ENCODE results near the gene IL27RA. TPM values are rescaled to one million over a fixed set of nuclear protein-coding genes. Genes with fewer than 3 reads are reported as not detected.
"Not testable (repeated sequence)": the region's sequence is repeated elsewhere in the genome, so short reads cannot be mapped to it uniquely, and the experiment has no call there.

IL27RA gene
- total and polyA plus RNA-seq, 2 donors (not counting 1 experiment from before 2014, with no cell fraction given): 36.2 to 38.6 TPM

DNA sequence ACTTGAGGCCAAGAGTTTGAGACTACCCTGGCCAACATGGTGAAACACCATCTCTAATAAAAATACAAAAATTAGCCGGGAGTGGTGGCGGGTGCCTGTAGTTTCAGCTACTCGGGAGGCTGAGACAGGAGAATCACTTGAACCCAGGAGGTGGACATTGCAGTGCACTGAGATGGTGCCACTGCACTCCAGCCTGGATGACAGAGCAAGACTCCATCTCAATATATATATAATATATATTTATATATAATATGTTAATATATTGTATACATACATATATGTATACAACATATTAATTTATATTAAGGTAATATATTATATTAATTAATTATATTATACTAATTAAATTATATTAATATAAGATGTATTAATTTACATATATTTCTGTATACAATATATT is 11.8 kb upstream of the IL27RA start:
- Mint-ChIP-seq H3K4me1 (peaks cover 27% of the 10 kb centered on the region), H3K27ac (peak overlapping the region; percentile 26)
- ChIA-PET POLR2A (interaction anchor here (0.6 to 1.7 kb wide), 6 partner anchors 12 to 233 kb away, joined by 3 to 17 read pairs (median 5); partner anchors contain the start of genes ASF1B, IL27RA and RFX1), CTCF (interaction anchor here (0.6 to 2.9 kb wide), 7 partner anchors 9 to 1105 kb away, joined by 3 to 30 read pairs (median 7); partner anchors contain the start of genes IL27RA and RLN3)
- H3K4me1 ChIP-seq (ENCODE audit: control insufficient read depth in 2 of 2, insufficient read depth in 2 of 2, low read length in 2 of 2): peaks cover 24 to 54% of the 10 kb centered on the region in 2 donors
- not testable (repeated sequence) for ATAC-seq (ENCODE audit: low read depth); H3K4me2 ChIP-seq (replicated peaks; ENCODE audit: low read depth, low read length, poor library complexity, severe bottlenecking); H3K36me3 ChIP-seq (replicated peaks in 1 of 2; ENCODE audit: control extremely low read depth in 1 of 2, control insufficient read depth in 1 of 2, extremely low read depth in 1 of 2, insufficient read depth in 2 of 2, low read length in 1 of 2); H3K79me2 ChIP-seq (ENCODE audit: control insufficient read depth, insufficient read depth, low read length); H3K4me3 Mint-ChIP-seq; H3K27me3 Mint-ChIP-seq; H2AFZ ChIP-seq (ENCODE audit: insufficient read depth, low read depth, low read length, poor library complexity, severe bottlenecking); H3K27me3 ChIP-seq (replicated peaks in 1 of 4; ENCODE audit: control extremely low read depth in 1 of 4, control insufficient read depth in 3 of 4, insufficient read depth in 4 of 4, low read length in 3 of 4); H3K9ac ChIP-seq (ENCODE audit: low read length); H3K9me3 ChIP-seq (ENCODE audit: control extremely low read depth in 1 of 3, control insufficient read depth in 2 of 3, insufficient read depth in 1 of 3, low read length in 2 of 3); H3K27ac ChIP-seq (ENCODE audit: low read length in 2 of 2); DNase-seq; H3K9me3 Mint-ChIP-seq (ENCODE audit: insufficient read depth); H4K20me1 ChIP-seq (ENCODE audit: control insufficient read depth, insufficient read depth, low read length, poor library complexity, severe bottlenecking); H3K4me3 ChIP-seq (ENCODE audit: control extremely low read depth in 1 of 5, extremely low read depth in 1 of 5, insufficient read depth in 1 of 5, low read depth in 2 of 5, low read length in 4 of 5)
- 80% methylated on average over 2 of the region's 3 CpGs for WGBS (ENCODE audit: insufficient coverage)
- intact Hi-C loops (cut with micrococcal nuclease): loop anchor here (1.0 kb wide), 2 partner anchors 13 to 14 kb away; no protein-coding TSS in a partner anchor

- TF ChIP-seq, protein P1, sequence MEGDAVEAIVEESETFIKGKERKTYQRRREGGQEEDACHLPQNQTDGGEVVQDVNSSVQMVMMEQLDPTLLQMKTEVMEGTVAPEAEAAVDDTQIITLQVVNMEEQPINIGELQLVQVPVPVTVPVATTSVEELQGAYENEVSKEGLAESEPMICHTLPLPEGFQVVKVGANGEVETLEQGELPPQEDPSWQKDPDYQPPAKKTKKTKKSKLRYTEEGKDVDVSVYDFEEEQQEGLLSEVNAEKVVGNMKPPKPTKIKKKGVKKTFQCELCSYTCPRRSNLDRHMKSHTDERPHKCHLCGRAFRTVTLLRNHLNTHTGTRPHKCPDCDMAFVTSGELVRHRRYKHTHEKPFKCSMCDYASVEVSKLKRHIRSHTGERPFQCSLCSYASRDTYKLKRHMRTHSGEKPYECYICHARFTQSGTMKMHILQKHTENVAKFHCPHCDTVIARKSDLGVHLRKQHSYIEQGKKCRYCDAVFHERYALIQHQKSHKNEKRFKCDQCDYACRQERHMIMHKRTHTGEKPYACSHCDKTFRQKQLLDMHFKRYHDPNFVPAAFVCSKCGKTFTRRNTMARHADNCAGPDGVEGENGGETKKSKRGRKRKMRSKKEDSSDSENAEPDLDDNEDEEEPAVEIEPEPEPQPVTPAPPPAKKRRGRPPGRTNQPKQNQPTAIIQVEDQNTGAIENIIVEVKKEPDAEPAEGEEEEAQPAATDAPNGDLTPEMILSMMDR (IDR thresholded peaks at IDR 0.05): no peak
- TF ChIP-seq EZH2 (IDR thresholded peaks at IDR 0.05; ENCODE audit: borderline replicate concordance, insufficient read depth, low read depth, low read length, poor library complexity, severe bottlenecking): no peak
- Histone ChIP-seq H2AFZ (ENCODE audit: insufficient read depth, low read depth, low read length, poor library complexity, severe bottlenecking) (no peak overlapping the region), H3K79me2 (ENCODE audit: control insufficient read depth, insufficient read depth, low read length) (peaks cover 8% of the 10 kb centered on the region), H4K20me1 (ENCODE audit: control insufficient read depth, insufficient read depth, low read length, poor library complexity, severe bottlenecking) (no peaks in the 10 kb centered on the region), H3K9ac (ENCODE audit: low read length) (no peak overlapping the region), H3K36me3 (replicated peaks in 1 of 2; ENCODE audit: control extremely low read depth in 1 of 2, control insufficient read depth in 1 of 2, extremely low read depth in 1 of 2, insufficient read depth in 2 of 2, low read length in 1 of 2) (no peaks in the 10 kb centered on the region), H3K27ac (ENCODE audit: low read length in 2 of 2) (no peak overlapping the region), H3K4me3 (ENCODE audit: control extremely low read depth in 1 of 5, extremely low read depth in 1 of 5, insufficient read depth in 1 of 5, low read depth in 2 of 5, low read length in 4 of 5) (no peak overlapping the region), H3K27me3 (replicated peaks in 1 of 4; ENCODE audit: control extremely low read depth in 1 of 4, control insufficient read depth in 3 of 4, insufficient read depth in 4 of 4, low read length in 3 of 4) (no peaks in the 10 kb centered on the region), H3K4me2 (replicated peaks; ENCODE audit: low read depth, low read length, poor library complexity, severe bottlenecking) (no peak overlapping the region), H3K9me3 (ENCODE audit: control extremely low read depth in 1 of 3, control insufficient read depth in 2 of 3, insufficient read depth in 1 of 3, low read length in 2 of 3) (no peaks in the 10 kb centered on the region), H3K4me1 (ENCODE audit: control insufficient read depth in 2 of 2, insufficient read depth in 2 of 2, low read length in 2 of 2) (peaks cover 13 to 38% of the 10 kb centered on the region in 2 donors)
- Mint-ChIP-seq H3K27ac (peak overlapping the region; percentile 67), H3K9me3 (ENCODE audit: insufficient read depth) (no peaks in the 10 kb centered on the region), H3K4me3 (no peak overlapping the region), H3K4me1 (peaks cover 20% of the 10 kb centered on the region), H3K27me3 (no peaks in the 10 kb centered on the region)
- ATAC-seq (ENCODE audit: low read depth) (no peak), DNase-seq (no peak)
- ChIA-PET CTCF (interaction anchor here (0.6 to 3.4 kb wide), 7 partner anchors 10 to 250 kb away, joined by 3 to 23 read pairs (median 4); partner anchors contain the start of gene IL27RA), POLR2A (interaction anchor here (1.1 kb wide), 1 partner anchor 10 kb away, joined by 4 read pairs; the partner anchor contains the start of gene IL27RA)
- 72% methylated on average over 5 of the region's 5 CpGs for WGBS (ENCODE audit: insufficient coverage)
- intact Hi-C loops (cut with micrococcal nuclease): no loop called here
Observed at GRCh38 chr19:14021474-14021873, 10.1 kb upstream of the IL27RA start.
